Femur (tissue), 1 donor: ENCODE results near the gene CPLX4.
"Not testable (repeated sequence)": the region's sequence is repeated elsewhere in the genome, so short reads cannot be mapped to it uniquely, and the experiment has no call there.

Source experiments
- DNase-seq: peaks from one replicate; pipeline ENCODE4 v3.0.0-alpha.2; 2017

Gene CPLX4

DNA sequence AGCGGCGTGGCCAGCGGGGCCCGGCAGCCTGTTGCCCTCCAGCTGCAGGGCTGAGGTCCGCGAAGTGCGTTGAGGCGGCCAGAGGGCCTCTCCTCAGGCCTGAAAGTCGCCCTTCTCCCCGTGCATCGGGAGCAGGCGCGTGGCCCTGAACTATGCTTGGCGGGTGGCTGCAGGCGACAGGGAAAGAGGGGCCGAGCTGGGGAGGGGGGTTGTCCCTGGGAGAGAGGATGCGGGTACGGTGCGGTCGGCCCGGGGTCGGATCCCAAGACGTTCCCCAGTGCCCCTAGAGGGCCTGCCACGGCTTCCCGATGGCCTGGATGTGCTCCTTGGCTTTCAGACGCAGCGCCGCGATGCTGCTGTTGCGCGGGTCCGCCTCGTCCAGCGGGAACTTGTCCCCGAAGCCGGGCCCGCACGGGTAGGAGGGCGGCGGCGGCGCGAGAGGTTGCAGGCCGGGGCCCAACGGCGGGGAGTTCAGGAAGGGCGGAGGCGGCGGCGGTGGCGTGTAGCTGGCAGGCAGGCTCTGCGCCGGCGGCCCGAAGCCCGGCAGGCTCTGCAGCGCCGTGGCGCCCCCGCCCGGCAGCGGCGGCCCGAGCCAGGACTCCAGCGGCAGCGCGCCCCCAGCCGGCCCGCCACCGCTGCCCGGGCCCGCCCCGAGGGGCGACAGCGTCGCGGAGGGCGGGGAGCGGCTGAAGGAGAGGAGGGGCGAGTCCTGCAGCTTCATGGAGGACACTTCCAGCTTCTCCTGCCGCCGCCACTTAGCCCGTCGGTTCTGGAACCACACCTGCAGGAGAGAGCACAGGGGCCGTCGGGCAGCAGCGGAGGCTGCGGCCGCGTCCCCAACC lies 49.5 kb downstream of the CPLX4 start:
- DNase-seq, result peak; percentile 51

DNA sequence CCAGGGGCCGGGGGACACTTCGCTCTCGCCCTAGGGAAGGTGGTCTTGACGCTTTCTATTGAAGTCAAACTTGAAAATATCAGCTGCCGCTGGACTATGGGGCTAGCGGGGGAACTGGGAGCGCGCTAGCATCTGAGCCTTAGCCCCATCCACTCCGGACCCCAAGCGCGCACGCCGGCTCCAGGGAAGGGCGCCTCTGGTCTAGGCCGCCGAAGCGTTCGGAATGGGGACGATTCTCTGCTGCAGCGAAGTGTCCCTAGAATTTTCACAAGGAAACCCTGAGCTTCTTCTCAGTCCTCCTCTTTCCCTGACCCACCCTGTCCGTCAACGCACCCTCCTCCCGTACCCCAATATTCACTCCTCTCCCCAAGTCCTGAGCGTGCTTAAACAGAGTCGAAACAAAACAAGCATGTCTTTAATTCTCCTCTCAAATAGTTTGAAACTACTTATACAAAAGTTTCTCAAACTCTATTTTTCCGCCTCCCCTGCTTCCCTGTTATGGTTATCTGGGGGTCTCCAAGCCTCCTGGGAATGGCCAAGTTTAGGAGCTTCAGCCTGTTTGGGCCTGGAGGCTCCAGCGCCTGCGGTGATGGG lies 50.2 kb downstream of the CPLX4 start:
- DNase-seq, result no peak

DNA sequence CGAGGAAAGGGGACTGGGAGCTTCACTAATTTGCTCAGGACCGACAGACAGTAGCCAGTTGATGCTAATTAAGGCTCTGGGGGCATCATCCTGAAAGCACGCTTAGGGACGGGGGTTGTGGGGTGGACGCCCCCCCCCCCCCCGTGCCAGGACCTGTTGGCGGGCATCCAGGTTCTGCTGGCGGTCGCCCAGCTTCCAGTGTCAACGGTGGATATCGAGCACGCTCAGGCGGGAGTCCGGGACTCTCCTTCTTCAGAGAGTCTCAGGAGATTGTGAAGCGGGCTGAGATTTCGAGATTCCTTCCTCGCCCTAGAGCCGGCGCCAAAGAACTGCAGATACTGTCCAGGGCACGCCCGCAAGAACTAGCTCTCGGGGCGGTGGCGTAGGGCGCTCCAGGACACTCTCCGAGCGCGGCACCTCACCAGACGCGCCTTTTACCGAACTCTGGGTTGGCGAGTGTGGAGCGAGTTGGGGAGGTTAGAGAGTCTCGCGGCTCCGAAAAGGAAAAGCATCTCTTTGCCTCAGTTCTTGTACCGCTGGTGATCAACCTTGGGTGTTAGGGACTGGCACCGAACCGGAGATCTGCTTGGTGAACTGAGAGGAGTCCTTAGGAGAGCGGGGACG lies 50.8 kb downstream of the CPLX4 start:
- no peak for DNase-seq

DNA sequence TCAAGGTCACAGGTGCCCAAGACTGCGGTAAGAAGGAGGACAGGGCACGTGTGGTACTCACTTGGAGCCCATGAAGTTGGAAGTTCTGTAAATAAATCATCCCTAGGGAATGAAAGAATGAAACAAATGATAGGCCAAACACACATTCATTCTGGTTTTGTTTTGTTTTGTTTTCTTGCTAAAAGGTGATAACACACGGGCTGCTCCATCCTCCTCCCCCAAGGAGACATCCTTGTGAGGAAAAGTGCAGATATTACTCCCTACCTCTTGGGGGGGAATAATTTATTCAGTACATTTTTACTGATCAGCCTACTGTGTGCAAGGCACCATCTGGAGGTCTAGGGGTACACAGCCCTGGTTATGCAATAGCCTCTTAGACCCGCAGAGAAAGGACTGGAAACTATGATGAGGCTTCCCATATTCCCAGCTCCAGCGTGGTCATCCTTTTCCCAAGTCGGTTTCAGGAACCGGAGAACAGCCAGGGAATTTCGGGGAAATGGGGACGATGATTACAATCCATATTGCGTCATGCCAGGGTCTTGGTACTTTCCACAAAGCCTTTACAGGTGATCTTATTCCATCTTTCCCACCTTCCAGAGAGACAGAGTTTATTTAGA lies 51.5 kb downstream of the CPLX4 start:
- no peak for DNase-seq

DNA sequence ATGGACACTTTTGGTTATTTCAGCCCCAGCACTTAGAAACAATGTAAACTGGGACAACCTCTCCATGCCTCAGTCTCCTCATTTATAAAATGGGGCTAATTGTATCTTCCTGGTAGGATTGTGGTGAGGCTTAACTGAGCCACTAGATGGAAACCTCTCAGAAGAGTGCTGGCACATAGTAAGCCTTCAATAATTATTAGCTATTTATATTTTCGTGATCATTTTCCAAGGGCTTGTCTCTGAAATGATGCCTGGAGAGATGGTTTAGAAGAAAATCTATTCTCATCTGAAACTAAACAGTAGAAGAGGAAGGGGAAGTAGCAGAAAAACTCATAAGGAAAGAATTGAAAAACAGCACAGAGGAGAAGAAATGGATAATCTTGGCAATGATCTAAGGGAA lies 52.0 kb downstream of the CPLX4 start:
- DNase-seq, result no peak

DNA sequence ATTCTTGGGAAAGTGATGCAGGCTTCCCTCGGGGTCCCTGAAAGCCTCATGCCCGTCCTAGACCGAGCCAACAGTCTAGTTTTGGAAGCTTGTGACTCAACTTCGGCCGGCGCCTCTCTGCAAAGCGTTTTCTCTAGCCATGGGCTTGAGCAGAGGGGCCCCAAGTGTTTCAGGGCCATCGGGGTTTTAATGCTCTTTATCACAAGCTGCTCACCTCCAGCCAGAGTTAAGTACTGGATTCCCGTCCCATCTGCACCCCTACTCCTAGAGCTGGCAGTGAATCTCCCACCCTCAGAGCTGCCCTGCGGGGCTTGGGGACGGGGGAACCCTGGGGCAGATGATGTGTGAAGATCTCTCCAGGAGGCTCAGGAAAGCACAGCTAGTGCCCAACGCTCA lies 52.5 kb downstream of the CPLX4 start:
- no peak for DNase-seq

DNA sequence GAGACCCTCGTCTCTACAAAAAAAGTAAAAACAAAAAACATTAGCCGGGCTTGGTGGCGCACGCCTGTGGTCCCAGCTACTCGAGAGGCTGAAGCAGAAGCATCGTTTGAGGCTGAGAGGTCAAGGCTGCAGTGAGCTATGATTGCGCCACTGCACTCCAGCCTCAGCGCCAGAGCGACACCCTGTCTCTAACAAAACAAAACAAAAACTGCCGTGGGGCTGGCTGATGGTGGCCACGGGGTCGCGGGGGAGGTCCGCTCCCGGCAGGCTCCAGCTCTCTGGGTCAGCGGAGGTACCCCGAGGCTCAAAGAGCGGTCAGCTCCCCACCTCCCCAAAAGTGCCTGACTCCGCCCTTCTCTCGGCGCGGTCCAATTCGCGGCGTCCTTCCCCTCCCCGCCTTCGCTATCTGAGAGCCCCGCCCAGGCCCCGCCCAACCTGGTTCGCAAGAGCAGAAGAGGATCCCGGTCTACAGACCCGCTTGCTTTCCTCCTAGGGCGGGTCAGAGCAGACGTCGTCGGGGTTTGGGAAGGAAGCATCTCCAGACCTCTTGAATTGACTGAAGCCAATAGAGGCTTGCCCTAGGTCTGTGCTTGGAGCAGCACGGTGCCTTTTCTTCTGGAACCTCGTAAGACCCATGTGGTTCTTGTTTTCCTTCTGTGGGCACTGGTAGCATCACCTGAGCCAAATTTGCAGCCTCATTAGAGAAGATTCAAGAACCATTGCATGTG lies 53.0 kb downstream of the CPLX4 start:
- DNase-seq, result no peak

DNA sequence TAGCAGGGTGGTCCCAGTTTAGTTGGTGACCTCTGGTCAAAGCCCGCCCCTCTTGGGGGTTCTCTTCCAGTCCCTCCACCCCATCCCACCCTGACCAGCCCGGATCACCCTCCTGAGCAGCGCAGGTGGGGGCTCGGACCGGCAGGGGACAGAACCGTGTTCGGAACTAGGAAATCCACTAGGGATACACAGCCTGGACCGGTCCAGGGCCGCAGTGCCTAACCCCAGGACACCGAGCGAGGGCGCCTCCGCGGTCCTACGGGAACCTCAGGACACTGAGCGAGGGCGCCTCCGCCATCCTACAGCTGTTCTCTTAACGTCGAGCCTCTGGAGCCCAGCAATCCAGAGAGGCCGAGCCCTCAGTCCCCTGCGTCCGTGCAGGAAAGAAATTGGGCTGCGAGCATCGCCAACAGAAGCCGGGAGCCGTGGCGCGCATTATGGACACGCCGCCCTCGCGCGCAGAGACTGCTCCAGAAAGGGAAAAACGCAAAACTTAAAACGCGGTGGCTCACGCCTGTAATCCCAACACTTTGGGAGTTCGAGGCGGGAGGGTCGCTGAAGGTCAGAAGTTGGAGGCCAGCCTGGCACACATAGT lies 53.7 kb downstream of the CPLX4 start:
- no peak for DNase-seq

DNA sequence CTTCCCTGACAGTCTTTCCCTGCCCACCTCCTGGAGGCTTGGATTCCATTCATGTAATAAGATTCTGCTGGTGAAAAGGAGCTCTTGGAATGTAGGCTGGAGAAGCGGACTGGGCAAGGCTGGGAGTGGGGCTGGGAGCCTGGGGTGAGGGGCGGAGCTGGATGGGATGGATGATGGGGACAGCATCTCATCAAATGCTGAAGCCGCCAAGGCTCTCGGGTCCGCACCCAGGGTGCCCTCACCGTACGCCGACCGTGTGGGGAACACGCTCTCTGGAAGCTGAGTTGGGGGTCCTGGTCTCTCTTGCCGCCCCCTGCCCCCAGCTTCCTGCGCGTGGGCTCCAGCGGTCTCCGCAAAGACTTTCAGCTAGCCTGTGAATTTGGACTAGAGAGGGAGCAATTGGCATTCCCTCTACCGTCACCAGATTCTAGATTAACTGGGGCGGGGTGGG lies 54.3 kb downstream of the CPLX4 start:
- DNase-seq, result no peak

DNA sequence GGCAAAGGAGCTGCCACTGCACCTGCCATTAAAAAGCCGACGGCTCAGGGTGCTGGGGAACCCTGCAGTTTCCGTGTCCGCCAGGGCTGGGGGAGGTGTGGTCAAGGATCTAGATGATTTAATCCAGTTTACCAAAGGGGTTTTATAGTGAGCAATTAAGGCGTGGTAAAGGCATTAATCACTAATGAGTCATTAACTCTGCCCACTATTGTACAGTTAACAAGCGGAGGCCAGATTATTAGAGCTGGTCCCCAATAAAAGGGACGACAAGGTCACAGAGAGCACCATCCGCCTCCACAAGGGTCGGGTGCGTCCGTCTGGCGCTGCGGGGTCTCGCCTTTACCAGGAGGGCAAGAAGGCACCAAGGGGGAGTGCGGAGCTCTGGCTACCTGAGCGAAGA lies 54.8 kb downstream of the CPLX4 start:
- DNase-seq, result no peak

DNA sequence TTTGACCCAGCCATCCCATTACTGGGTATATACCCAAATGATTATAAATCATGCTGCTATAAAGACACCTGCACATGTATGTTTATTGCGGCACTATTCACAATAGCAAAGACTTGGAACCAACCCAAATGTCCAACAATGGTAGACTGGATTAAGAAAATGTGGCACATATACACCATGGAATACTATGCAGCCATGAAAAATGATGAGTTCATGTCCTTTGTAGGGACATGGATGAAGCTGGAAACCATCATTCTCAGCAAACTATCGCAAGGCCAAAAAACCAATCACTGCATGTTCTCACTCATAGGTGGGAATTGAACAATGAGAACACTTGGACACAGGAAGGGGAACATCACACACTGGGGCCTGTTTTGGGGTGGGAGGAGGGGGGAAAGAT lies 56.2 kb downstream of the CPLX4 start:
- not testable (repeated sequence) for DNase-seq

DNA sequence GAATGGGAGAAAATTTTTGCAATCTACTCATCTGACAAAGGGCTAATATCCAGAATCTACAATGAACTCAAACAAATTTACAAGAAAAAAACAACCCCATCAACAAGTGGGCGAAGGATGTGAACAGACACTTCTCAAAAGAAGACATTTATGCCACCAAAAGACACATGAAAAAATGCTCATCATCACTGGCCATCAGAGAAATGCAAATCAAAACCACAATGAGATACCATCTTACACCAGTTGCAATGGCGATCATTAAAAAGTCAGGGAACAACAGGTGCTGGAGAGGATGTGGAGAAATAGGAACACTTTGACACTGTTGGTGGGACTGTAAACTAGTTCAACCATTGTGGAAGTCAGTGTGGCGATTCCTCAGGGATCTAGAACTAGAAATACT lies 56.6 kb downstream of the CPLX4 start:
- not testable (repeated sequence) for DNase-seq

DNA sequence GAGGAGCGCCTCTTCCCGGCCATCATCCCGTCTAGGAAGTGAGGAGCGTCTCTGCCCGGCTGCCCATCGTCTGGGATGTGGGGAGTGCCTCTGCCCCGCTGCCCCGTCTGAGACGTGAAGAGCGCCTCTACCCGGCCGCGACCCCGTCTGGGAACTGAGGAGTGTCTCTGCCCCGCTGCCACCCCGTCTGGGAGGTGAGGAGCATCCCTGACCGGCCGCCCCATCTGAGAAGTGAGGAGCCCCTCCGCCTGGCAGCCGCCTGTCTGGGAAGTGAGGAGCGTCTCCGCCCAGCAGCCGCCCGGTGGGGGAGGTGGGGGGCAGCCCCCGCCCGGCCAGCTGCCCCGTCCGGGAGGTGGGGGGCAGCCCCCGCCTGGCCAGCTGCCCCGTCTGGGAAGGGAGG lies 63.0 kb downstream of the CPLX4 start:
- not testable (repeated sequence) for DNase-seq

DNA sequence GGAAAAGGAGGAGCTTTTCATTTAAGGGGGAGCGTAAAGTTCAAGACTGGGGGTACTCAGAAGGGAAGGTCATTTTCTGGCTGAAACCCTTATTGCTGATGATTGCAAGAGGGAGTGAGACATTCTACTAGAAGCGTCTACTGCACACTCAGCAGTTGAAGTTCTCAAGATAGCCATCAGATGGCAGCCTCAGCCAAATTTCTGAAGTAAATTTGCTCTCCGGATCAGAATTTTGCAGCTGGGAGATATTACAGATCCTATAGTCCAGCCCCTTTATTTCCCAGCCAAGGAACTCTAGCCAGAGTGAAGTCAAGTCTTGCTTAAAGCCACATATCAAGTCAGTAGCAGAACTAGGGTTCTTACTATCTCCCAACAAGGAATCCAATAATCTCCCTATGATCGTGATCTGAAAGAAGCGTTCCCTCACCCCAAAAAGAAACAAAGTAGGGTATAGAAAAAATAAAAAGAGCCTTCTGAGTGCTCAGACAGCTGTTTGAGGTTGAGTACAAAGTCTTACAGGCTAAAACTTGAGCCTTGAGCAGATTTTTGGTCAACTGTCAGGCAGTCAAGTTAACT lies 69.2 kb downstream of the CPLX4 start:
- peak; percentile 84 for DNase-seq

DNA sequence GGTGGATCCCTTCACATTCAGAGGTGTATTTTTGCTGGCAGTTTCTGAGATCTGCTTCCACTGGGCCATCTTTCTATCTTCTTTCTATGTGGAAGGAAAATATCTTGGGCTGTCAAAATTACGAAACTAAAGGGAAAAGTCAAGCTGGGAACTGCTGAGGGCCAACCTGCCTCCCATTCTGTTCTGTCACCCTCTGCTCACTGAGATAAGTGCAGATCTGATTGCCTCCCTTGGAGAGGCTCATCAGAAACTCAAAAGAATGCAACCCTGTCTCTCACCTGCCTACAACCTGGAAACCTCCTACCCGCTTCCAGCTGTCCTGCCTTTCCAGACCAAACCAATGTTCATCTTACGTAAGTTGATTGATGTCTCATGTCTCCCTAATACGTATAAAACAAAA lies 71.7 kb downstream of the CPLX4 start:
- DNase-seq, result no peak
